Measurements from ENCODE around the gene TRIM54. TPM values are rescaled to one million over a fixed set of nuclear protein-coding genes. Genes with fewer than 3 reads are reported as not detected.

The TRIM54 gene
- total RNA-seq, 6 donors from 2014 or later, result 0.49 TPM; not detected in 5

GRCh38 chr2:27285481-27285880 lies 3.3 kb downstream of the TRIM54 start:
- ATAC-seq (ENCODE audit: low FRiP score in 2 of 2) (no peak), DNase-seq (no peak)
- no peaks in the 10 kb centered on the region for H3K27me3 ChIP-seq

GRCh38 chr2:27288610-27289009 lies 6.4 kb downstream of the TRIM54 start:
- Histone ChIP-seq H3K27me3 (no peaks in the 10 kb centered on the region), H3K36me3 (no peaks in the 10 kb centered on the region), H3K4me3 (no peak overlapping the region), H3K4me1 (no peaks in the 10 kb centered on the region), H3K27ac (no peak overlapping the region), H3K9me3 (no peaks in the 10 kb centered on the region)
- ATAC-seq (ENCODE audit: low FRiP score in 2 of 2), result no peak
- peak in 1 of 4 donors; percentile 15 for TF ChIP-seq EP300 (IDR thresholded peaks at IDR 0.05)
- no peak for TF ChIP-seq POLR2A (IDR thresholded peaks at IDR 0.05)
- DNase-seq, result no peak
- WGBS, 2 donors, result 26 to 41% methylated on average over 3 of the region's 3 CpGs

More at GRCh38 chr2:27285481-27285880, 3.3 kb downstream of the TRIM54 start:
- TF ChIP-seq CTCF (IDR thresholded peaks at IDR 0.05) (no peak), POLR2AphosphoS5 (IDR thresholded peaks at IDR 0.05) (no peak), EP300 (IDR thresholded peaks at IDR 0.05) (no peak), POLR2A (IDR thresholded peaks at IDR 0.05) (no peak)
- Histone ChIP-seq H3K36me3 (no peaks in the 10 kb centered on the region), H3K4me1 (no peaks in the 10 kb centered on the region), H3K9me3 (no peaks in the 10 kb centered on the region), H3K4me3 (no peak overlapping the region), H3K27ac (no peak overlapping the region)
- WGBS, 2 donors, result 86% methylated on average over 6 of the region's 6 CpGs

- Histone ChIP-seq H3K4me1 (no peaks in the 10 kb centered on the region), H3K36me3 (no peaks in the 10 kb centered on the region), H3K27me3 (no peaks in the 10 kb centered on the region), H3K4me3 (no peak overlapping the region), H3K27ac (no peak overlapping the region), H3K9me3 (no peaks in the 10 kb centered on the region)
- TF ChIP-seq POLR2A (IDR thresholded peaks at IDR 0.05) (no peak), CTCF (IDR thresholded peaks at IDR 0.05) (no peak), POLR2AphosphoS5 (IDR thresholded peaks at IDR 0.05) (no peak), EP300 (IDR thresholded peaks at IDR 0.05) (no peak)
- ATAC-seq (ENCODE audit: low FRiP score in 2 of 2), result no peak
- 67 to 81% methylated on average over 5 of the region's 5 CpGs for WGBS, 2 donors
- no peak for DNase-seq
Measured at GRCh38 chr2:27290549-27290948, 8.3 kb downstream of the TRIM54 start.

GRCh38 chr2:27291865-27292264 lies 9.6 kb downstream of the TRIM54 start:
- TF ChIP-seq POLR2AphosphoS5 (IDR thresholded peaks at IDR 0.05) (no peak), EP300 (IDR thresholded peaks at IDR 0.05) (no peak), POLR2A (IDR thresholded peaks at IDR 0.05) (no peak), CTCF (IDR thresholded peaks at IDR 0.05) (no peak)
- no peaks in the 10 kb centered on the region for H3K27me3 ChIP-seq
- no peaks in the 10 kb centered on the region for H3K4me1 ChIP-seq
- H3K9me3 ChIP-seq, result no peaks in the 10 kb centered on the region
- H3K36me3 ChIP-seq, result no peaks in the 10 kb centered on the region
- ATAC-seq (ENCODE audit: low FRiP score in 2 of 2) (peak in 1 of 2 donors; percentile 28), DNase-seq (no peak)
- no peak overlapping the region for H3K27ac ChIP-seq
- WGBS, 2 donors, result 66 to 80% methylated on average over 6 of the region's 6 CpGs
- H3K4me3 ChIP-seq, result no peak overlapping the region

- WGBS, 2 donors, result 80 to 81% methylated on average over 8 of the region's 8 CpGs
- TF ChIP-seq POLR2A (IDR thresholded peaks at IDR 0.05) (no peak), POLR2AphosphoS5 (IDR thresholded peaks at IDR 0.05) (no peak), CTCF (IDR thresholded peaks at IDR 0.05) (no peak), EP300 (IDR thresholded peaks at IDR 0.05) (no peak)
- no peaks in the 10 kb centered on the region for H3K27me3 ChIP-seq
Measured at GRCh38 chr2:27294928-27295327, 12.7 kb downstream of the TRIM54 start.

More at GRCh38 chr2:27294928-27295327, 12.7 kb downstream of the TRIM54 start:
- Histone ChIP-seq H3K27ac (no peak overlapping the region), H3K9me3 (no peaks in the 10 kb centered on the region), H3K4me3 (no peak overlapping the region), H3K4me1 (no peaks in the 10 kb centered on the region), H3K36me3 (no peaks in the 10 kb centered on the region)
- DNase-seq (no peak), ATAC-seq (ENCODE audit: low FRiP score in 2 of 2) (no peak)

All from upper lobe of left lung (tissue), 6 donors.